PC-9 (cell line): ENCODE results near the gene SLC39A8. TPM values are rescaled to one million over a fixed set of nuclear protein-coding genes. Genes with fewer than 3 reads are reported as not detected.
A peak's percentile ranks its signal among the peaks of the same experiment; 100 is the strongest.

Experiments used
- BruUV-seq: library from RNA; stranded (reverse); fragments of 400-500 nt; replicated peaks from 2 replicates; lab custom pipeline; 2021; lab: Mats Ljungman, UMichigan
- CTCF ChIA-PET: fragments of 300-600 bp; sonication (Branson Sonifier 250); formaldehyde crosslinking; loops from one replicate; lab custom pipeline; 2022; ENCODE audit warnings: antibody characterized with exemption; lab: Charles Lee
- POLR2A ChIA-PET: fragments of 300-600 bp; sonication (Branson Sonifier 250); formaldehyde crosslinking; loops from one replicate; lab custom pipeline; 2022; ENCODE audit warnings: antibody characterized with exemption; ENCODE audit not compliant: unreplicated experiment; lab: Charles Lee
- DNase-seq, 2 experiments: peaks; one replicate each; pipeline versions ENCODE4 v3.0.0 to v3.0.0-alpha.2; 2015 to 2022; ENCODE audit warnings: mixed read lengths in 1 of 2
- H2AFZ ChIP-seq: fragments of 200-600 bp; sonication (generic); 2 replicates; pipeline ENCODE4 v1.8.1; 2017; ENCODE audit warnings: antibody characterized with exemption
- H3F3A ChIP-seq: fragments of 200-600 bp; sonication (generic); 2 replicates; pipeline ENCODE4 v1.8.1; 2017; ENCODE audit warnings: antibody characterized with exemption, mild to moderate bottlenecking, low read depth; ENCODE audit not compliant: insufficient read depth
- H3K27ac ChIP-seq: fragments of 200-600 bp; sonication (generic); 2 replicates; pipeline ENCODE4 v1.6.1; 2016; ENCODE audit warnings: mixed run types
- H3K27me3 ChIP-seq: fragments of 200-600 bp; sonication (generic); 2 replicates; pipeline ENCODE4 v1.6.1; 2016; ENCODE audit warnings: low read depth, mixed run types; ENCODE audit not compliant: insufficient read depth
- H3K36me3 ChIP-seq: fragments of 200-600 bp; sonication (generic); 2 replicates; pipeline ENCODE4 v1.6.1; 2016; ENCODE audit warnings: low read depth, mixed run types
- H3K4me1 ChIP-seq: fragments of 200-600 bp; sonication (generic); replicated peaks from 2 replicates; pipeline ENCODE4 v1.6.1; 2016; ENCODE audit warnings: mixed run types; ENCODE audit not compliant: insufficient read depth
- H3K4me2 ChIP-seq: fragments of 200-600 bp; sonication (generic); 2 replicates; pipeline ENCODE4 v1.6.1; 2017; ENCODE audit warnings: mixed run types
- H3K4me3 ChIP-seq: fragments of 200-600 bp; sonication (generic); 2 replicates; pipeline ENCODE4 v1.6.1; 2016; ENCODE audit warnings: mixed run types
- H3K79me2 ChIP-seq: fragments of 200-600 bp; sonication (generic); 2 replicates; pipeline ENCODE4 v1.6.1; 2017; ENCODE audit warnings: low read depth, mixed run types
- H3K9me2 ChIP-seq: fragments of 200-600 bp; sonication (generic); 2 replicates; pipeline ENCODE4 v1.8.1; 2017; ENCODE audit warnings: mild to moderate bottlenecking; ENCODE audit not compliant: insufficient read depth
- H3K9me3 ChIP-seq: fragments of 200-600 bp; sonication (generic); 2 replicates; pipeline ENCODE4 v1.8.1; 2016; ENCODE audit warnings: low read depth; ENCODE audit not compliant: insufficient read depth
- H4K20me1 ChIP-seq: fragments of 200-600 bp; sonication (generic); 2 replicates; pipeline ENCODE4 v1.8.1; 2017; ENCODE audit not compliant: insufficient read depth
- CTCF ChIP-seq: fragments of 200-600 bp; sonication (generic); conservative IDR thresholded peaks from 2 replicates; pipeline ENCODE4 v1.6.1; 2017; ENCODE audit warnings: mixed run types, antibody characterized with exemption, mild to moderate bottlenecking, moderate library complexity
- EZH2 ChIP-seq: fragments of 200-600 bp; sonication (generic); IDR thresholded peaks from 2 replicates; pipeline ENCODE4 v1.8.0; 2017; ENCODE audit warnings: antibody characterized with exemption, low read depth
- intact Hi-C: fragments of 100-400 bp; cut with micrococcal nuclease; formaldehyde crosslinking; loops from one replicate; pipeline ENCODE4 v1.10.0; 2022; ENCODE audit not compliant: unreplicated experiment
- total RNA-seq: library from RNA; stranded (reverse); gene quantifications from 2 replicates; pipeline ENCODE4 v1.2.3, GENCODE V29; 2021

Gene SLC39A8
- total RNA-seq, 1 experiment from 2014 or later: 14.5 TPM

GRCh38 chr4:102390438-102390837 lies 45.2 kb upstream of the SLC39A8 start:
- H3K36me3 ChIP-seq: no peaks in the 10 kb centered on the region
- no peaks in the 10 kb centered on the region for H3K27me3 ChIP-seq
- ChIA-PET CTCF (interaction anchor here (0.5 kb wide), 1 partner anchor 8 kb away, joined by 3 read pairs; no protein-coding TSS in a partner anchor), POLR2A (no interaction called here)
- H2AFZ ChIP-seq: no peak overlapping the region
- H3F3A ChIP-seq: peaks cover 5% of the 10 kb centered on the region; the same call in 1 of the 2 replicates
- H4K20me1 ChIP-seq: no peaks in the 10 kb centered on the region
- 0 out of 2 replicates have a peak overlapping the region, but pooled peaks have one; percentile 4 for H3K4me2 ChIP-seq
- H3K9me3 ChIP-seq: no peaks in the 10 kb centered on the region
- no peaks in the 10 kb centered on the region for H3K79me2 ChIP-seq
- no peaks in the 10 kb centered on the region for H3K9me2 ChIP-seq
- BruUV-seq: no TSS peak
- peak in 1 of 2 experiments; percentile 54 for DNase-seq
- intact Hi-C loops: no loop called here
- TF ChIP-seq EZH2 (no peak), CTCF (no peak)
- 0 out of 2 replicates have a peak overlapping the region, but pooled peaks have one; percentile 32 for H3K27ac ChIP-seq
- peaks cover 17% of the 10 kb centered on the region for H3K4me1 ChIP-seq
- no peak overlapping the region for H3K4me3 ChIP-seq

GRCh38 chr4:102388611-102389010 lies 43.3 kb upstream of the SLC39A8 start:
- Histone ChIP-seq H3K27ac (no peak overlapping the region), H3K9me2 (no peaks in the 10 kb centered on the region), H3K4me1 (peaks cover 17% of the 10 kb centered on the region), H3K36me3 (no peaks in the 10 kb centered on the region), H3K9me3 (no peaks in the 10 kb centered on the region), H3F3A (peaks cover 5% of the 10 kb centered on the region; the same call in 1 of the 2 replicates), H3K27me3 (no peaks in the 10 kb centered on the region), H2AFZ (no peak overlapping the region), H3K4me2 (no peak overlapping the region), H3K4me3 (no peak overlapping the region), H3K79me2 (no peaks in the 10 kb centered on the region), H4K20me1 (no peaks in the 10 kb centered on the region)
- intact Hi-C loops: no loop called here
- CTCF ChIA-PET: no interaction called here
- TF ChIP-seq EZH2 (no peak), CTCF (no peak)
- peak in 1 of 2 experiments; percentile 37 for DNase-seq
- POLR2A ChIA-PET: no interaction called here
- no TSS peak for BruUV-seq

- H3K4me2 ChIP-seq: no peak overlapping the region
- intact Hi-C loops: no loop called here
- no peak overlapping the region for H2AFZ ChIP-seq
- no peaks in the 10 kb centered on the region for H3K9me3 ChIP-seq
- no peaks in the 10 kb centered on the region for H4K20me1 ChIP-seq
- no peak overlapping the region for H3K4me3 ChIP-seq
- BruUV-seq: no TSS peak
- no peak for TF ChIP-seq EZH2
- TF ChIP-seq CTCF: no peak
- peaks cover 5% of the 10 kb centered on the region; the same call in 1 of the 2 replicates for H3F3A ChIP-seq
- DNase-seq: no peak
- H3K4me1 ChIP-seq: peaks cover 17% of the 10 kb centered on the region
- no peaks in the 10 kb centered on the region for H3K36me3 ChIP-seq
- no peaks in the 10 kb centered on the region for H3K79me2 ChIP-seq
- no peak overlapping the region for H3K27ac ChIP-seq
- H3K9me2 ChIP-seq: no peaks in the 10 kb centered on the region
- ChIA-PET POLR2A (no interaction called here), CTCF (no interaction called here)
- no peaks in the 10 kb centered on the region for H3K27me3 ChIP-seq
Observed at GRCh38 chr4:102387552-102388150, 42.4 kb upstream of the SLC39A8 start.
